GM21360 (cell line): ENCODE measurements around the gene PPP2R2B.
"Not testable (repeated sequence)": the region's sequence is repeated elsewhere in the genome, so short reads cannot be mapped to it uniquely, and the experiment has no call there.

Experiments
- ATAC-seq: cut with Tn5 transposase; IDR thresholded peaks from one replicate; pipeline ENCODE4 v1.9.1; 2021; ENCODE audit warnings: mild to moderate bottlenecking, moderate library complexity; ENCODE audit not compliant: unreplicated experiment

PPP2R2B gene

DNA sequence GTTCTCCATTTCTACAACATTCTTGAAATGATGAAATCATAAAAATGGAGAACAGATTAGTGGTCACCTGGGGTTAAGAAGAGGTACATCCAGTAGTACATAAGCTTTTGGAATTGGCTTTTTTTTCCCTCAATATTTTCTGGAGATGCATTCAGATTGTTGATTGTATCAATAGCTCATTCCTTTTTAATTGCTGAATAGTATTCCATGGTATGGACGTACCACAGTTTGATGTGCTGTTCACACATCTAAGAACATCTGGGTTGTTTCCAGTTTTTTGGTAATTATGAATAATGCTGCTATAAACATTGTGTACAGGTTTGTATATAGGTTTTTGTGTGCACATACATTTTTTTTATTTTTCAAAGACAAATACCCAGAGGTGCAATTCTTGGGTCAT, 130.0 kb downstream of the PPP2R2B start:
- ATAC-seq, result no peak

DNA sequence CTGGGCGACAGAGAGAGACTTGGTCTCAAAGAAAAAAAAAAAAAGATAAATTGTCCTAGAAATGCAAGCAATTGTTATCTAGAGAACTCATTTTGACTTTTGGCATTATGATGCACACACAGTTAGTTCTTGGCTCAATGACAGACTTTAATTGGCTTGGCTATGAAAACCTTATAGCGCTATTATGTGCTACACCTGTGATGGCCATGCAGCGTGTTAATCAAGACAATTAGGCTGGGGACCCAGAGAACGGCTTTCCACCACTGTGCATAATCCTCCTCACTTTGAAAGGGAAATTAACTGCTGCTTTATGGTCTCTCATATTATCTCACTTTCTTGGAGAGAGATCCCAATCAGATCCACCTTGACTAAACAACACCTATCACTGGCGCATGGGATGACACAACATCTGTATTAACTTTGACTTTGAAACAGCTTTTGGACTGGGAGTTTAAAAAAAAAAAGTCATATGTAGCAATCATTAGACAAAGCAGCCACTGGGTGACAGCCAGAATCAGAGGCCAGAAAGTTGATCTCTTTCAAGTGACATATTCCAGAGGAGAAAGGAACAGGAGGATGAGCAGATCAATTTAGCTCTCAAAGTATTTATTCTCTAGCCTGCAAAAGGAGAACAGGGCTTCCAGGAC, 132.5 kb downstream of the PPP2R2B start:
- no peak for ATAC-seq

DNA sequence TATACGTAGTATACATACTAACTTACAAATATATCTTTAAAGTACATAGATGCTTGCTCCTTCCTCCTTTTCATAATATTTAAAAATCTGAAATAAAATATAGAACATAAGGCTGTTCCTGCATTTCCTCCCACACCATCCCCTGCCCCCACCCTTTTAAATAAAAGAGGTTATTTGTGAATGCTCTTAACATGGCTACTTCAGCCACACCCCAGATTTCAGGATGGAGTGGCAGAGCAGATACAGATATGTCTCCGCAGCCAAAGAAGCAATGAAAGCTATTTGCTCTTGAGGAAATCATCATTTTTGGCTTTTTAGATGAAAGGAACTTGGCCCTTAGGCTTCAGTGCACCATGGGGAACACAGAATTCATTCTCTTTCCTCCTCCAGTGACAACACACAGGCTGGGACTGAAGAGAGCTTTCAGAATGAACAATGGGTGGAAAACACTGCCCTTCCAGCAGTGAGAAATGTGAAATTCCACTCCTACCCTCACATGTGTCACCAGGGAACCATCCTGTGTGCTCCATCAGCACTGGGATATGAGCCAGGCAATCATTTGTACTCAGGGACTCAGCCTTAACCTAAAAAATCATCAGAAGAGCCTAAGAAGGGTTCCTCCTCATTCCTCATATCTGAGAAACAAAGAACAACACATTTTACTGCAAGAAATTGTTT, 134.3 kb downstream of the PPP2R2B start:
- no peak for ATAC-seq

DNA sequence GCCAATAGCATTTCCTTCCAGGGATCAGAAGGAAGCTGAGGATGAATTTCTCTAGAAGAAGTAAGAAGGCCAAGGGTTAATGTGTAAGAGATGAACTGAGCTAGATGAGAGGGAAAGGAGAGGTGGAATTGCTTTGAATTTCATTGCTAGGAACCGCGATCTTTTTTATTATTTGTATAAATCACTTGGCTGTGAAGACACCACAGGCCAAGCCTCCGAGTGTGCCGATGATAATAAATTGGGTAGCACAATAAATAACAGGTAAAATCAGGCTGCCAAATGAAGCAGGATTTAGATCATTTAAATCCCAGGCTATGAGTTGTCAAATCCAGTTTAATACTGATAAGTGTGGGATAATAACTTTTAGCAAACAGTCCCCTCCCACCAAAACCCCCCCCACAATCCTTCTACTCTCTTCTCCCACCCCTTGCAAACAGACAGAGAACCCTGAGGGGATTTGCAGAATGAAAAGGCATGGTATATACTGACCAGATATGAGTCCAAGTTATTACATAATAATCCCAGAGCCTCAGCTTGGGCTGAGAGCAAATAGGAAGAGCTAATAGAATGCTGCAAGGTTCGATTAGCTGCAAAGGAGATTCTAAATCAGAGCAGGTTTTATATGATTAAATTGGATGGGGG, 143.5 kb downstream of the PPP2R2B start:
- no peak for ATAC-seq

DNA sequence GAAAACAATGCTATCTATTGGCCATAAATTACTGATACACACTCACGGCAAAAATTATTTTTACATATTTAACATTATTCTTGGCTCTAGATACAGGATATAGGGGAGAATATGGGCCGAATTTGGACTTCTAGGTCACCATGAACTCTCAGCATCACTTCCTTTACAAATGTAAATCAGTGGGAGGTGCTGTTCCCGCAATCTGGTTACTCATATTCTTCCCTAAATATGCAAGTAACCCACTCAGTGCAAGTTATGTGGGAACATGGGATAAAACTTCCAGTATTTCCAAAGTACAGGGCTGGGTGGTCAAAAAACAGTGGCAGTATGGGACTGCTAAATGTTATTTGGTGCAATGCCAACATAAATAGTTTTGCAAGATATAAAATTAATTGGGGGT, 145.6 kb downstream of the PPP2R2B start:
- no peak for ATAC-seq

DNA sequence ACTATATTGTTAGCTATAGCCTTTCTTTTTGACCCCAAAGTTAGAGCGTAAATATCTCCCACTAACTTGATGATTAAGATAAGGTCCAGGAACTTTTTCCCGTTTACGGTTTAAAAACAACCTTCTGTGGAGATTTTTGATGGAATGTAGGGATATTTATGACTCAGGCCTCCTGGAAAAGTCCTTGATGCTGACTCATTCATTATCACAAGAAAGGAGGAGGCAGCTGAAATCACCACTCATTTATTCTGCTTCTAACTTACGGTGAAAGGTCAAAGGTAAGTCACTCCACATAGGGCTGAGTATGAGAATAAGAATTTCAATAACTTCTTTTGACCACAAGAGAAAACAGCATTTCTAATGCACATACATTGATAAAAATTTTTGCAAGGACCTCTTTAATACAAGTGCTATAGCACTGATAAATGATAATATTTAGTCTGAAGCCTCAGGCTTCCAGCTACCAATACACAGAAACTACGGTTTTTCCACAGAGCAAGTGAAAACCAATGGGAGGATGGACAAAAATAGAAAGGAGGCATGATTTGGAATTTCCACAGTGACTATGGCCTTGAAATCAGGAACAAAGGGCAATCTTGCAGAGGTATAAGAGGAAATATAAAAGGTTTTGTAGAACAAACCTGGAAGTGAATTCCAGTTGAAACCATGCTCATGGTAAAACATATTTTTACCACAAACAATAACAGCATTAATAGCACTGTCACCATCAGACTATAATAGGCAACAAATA, 146.5 kb downstream of the PPP2R2B start:
- no peak for ATAC-seq

DNA sequence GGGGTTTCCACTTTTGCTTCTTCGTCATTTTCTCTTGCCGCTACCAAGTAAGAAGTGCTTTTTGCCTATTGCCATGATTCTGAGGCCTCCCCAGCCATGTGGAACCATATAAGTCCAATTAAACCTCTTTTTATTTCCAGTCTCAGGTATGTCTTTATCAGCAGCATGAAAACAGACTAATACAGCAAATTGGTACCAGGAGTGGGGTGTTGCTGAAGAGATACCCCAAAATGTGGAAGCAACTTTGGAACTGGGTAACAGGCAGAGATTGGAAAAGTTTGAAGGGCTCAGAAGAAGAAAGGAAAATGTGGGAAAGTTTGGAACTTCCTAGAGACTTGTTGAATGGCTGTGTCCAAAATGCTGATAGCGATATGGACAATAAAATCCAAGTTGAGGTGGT, 149.8 kb downstream of the PPP2R2B start:
- not testable (repeated sequence) for ATAC-seq

DNA sequence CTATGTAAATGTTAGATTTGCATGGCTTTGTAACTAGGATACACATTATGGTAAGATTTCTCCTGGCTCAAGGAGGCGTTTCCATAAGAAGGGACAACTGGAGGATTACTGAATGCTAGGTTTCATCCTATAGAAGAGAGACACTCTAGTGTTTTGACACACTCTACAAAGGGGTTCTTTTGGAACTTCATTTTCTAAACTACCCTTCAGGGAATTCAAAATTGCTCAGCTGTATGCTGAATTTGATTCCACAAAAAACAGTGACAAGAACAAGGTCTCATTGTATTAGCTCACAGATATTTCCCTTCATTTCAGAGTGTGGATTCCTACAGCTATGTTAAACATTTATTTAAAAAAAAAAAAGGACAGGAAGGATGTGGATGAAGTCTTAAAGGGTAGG, 151.7 kb downstream of the PPP2R2B start:
- no peak for ATAC-seq

DNA sequence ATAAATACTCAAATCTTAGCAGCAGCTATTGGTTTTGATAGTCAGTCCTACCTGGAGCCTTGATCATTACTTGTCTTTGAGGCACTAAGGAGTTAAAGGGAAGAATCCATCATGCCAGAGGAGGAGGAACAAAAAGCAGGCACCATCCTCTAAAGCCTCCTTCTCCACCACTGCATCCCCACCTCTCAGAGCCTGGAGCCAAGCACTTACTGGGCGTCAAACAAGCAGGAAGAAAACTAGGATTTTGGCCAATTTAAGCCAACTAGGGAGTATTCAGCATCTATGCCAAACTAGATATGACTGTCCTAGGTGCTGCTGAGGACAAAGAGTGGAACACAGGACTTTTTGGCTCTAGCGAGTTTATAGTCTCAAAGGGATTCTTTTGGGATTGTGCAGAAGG, 152.5 kb downstream of the PPP2R2B start:
- no peak for ATAC-seq

DNA sequence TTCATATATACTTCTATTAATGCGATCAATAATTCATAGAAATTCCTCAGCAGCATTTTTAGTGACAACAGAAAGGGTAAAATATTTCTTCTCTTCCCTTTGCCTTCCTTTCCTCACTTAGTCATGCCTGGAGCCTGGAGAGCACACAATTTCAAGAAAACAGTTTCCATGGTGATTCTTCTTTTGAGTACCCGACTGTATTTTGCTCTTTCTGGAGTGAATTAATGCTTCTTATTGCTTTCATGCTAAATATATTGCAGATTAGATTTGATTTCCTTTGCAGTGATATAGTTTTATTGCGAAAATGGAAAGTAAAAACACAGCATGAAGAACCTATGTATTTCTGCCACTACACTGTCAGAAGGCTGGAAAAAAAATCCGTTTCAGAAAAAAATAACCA, 153.5 kb downstream of the PPP2R2B start:
- no peak for ATAC-seq

DNA sequence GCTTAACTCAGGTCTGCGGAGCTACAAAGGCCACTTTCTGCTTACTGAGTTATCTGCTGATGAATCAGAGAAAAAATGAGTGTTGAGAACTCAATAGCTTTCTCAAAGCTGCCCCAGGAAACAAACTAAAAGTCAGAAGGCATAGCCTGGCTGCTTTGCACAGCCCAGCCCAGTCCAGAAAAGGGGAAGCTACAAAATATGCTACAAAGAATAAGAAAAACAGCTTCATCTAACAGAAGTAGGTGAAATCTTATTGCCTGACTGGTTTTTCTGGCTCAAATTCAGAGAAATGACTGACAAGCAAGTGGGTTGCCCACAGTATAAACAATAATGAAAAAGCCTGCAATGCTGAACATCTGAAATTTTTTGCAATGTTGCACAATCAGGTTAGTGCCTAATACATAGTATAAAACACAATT, 156.2 kb downstream of the PPP2R2B start:
- ATAC-seq, result no peak

DNA sequence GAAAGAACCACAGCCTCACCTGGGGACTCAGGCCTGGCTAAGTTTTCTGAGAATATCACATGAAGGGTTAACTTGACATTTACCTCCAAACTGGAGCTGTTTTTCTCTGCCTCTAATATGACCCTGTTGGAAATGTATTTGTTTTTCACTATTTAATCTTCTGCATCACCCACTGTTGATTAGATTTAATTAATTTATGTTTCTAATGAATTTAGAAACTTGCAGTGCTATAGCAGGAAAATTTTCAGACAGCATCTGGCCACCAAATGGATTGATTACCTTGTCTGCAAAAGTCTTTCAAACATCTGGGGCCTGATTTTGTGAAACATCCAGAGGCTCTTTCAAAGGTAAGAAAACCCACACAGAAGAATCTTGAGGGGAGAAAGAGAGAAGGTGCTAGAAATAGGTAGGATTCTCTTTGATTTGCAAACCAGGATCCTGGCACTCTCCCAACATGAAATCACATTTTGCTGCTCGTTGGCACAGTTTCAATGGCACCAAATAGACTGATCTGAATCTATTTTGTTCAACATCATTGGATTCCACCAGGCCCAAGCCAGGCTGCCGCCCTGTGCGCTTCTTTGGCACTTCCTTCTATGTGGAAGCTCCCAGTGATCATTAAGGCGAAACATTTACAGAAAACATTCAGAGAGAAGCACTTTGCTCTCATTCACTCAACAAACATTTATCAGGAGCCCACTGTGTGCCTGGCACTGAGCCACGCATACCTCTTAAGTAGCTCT, 157.3 kb downstream of the PPP2R2B start:
- ATAC-seq, result no peak

DNA sequence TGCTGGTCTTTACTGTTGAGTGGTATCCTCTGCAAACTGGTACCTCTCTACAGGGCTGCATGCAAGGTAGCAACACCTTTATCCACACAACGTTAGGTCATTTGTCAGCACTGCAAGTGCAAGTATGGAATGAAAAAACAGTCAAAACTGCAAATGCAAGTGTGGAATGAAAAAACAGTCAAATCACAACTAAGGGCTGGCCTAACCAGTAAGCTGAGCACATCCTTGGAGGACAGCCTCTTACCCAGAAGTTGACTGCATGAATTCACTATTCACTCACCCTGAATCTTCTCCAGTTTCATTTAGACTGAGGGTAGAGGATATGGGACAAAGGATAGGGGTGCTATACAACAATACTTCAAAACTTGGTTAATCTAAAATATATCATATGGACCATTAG, 158.4 kb downstream of the PPP2R2B start:
- no peak for ATAC-seq

DNA sequence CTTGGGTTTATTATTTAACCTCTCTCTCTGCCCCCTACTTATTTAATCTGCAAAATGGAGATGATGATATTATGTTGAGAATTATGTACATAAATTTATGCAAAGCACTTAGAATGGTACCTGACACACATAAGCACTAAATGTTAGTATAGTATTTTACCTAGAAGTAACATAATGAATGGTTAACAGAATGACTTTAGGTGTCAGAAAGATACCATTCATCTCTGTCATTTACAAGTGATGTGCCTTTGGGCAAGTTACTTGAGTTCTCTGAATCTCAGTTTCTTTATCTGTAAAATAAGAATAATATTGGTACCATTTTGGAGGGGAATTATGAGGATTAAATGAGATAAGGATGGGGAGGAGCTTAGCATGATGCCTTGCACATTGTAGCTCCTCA, 159.4 kb downstream of the PPP2R2B start:
- no peak for ATAC-seq

DNA sequence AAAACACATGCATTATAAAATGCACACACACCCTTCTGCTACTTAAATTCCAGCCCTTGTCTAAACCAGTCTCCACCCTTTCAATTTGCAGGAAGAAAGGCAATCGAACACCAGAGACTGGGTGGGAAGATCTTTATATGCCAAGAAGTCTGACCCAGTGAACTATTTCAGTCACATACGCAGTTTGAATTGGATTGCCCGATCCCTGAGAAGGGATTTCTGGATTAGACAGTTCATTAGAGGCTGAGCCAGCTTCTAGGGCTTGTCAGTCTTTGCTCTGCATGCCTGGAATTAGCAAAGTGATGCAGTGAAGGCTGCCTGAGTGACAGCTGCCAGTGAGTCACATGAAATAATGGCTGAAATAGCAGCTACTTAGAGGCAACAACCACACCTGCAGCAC, 159.9 kb downstream of the PPP2R2B start:
- no peak for ATAC-seq

DNA sequence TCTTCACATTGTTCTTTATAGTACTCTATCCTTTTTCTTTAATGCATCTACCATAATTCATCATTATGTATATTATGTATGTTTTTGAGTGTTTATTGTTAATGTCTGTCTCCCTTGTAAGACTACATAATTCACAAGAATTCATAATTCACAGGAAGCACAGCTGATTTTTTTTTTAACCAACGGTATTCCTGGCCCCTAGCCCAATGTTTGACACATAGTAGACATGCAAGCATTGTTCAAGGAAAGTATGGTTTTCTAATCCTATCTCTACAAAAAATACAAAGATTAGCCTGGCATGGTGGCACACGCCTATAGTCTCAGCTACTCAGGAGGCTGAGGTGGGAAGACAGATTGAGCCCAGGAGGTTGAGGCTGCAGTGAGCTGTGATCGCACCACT, 160.6 kb downstream of the PPP2R2B start:
- ATAC-seq, result no peak

DNA sequence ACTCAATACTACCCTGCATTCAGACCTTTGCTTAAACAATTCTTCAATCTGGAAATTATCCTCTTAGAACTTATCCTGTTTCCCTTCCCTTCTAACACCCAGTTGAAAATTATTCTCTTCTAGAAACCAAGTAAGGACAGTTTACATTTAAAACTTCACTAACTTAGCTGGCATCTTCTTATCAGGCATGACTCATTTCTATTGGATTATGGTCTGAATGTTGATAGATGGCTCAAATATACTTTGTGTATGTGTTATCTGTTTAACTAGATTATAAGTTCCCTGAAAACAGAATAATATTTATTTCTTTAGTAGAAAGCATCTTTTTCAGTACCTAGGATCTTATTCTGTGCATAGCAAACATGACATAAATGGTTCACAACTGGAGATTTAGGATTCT, 161.9 kb downstream of the PPP2R2B start:
- ATAC-seq, result no peak

DNA sequence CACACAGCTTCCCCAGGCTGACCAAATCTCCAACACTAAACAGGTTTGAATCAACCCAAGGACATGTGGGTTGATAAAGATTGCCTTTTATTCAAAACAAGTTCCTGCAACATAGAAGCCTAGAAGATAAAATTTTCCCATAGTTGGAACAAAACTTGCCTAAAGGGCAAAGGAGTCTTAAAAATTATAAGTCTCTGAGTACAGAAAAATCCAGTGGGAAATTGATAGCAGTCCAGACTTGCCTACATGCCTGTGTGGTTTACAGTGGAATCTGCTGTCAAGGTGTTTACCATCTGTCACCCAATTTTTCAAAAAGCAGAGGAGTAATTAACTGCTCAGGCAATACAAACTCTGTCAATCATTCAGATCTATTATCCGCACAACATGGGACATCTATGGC, 168.2 kb downstream of the PPP2R2B start:
- ATAC-seq, result no peak

DNA sequence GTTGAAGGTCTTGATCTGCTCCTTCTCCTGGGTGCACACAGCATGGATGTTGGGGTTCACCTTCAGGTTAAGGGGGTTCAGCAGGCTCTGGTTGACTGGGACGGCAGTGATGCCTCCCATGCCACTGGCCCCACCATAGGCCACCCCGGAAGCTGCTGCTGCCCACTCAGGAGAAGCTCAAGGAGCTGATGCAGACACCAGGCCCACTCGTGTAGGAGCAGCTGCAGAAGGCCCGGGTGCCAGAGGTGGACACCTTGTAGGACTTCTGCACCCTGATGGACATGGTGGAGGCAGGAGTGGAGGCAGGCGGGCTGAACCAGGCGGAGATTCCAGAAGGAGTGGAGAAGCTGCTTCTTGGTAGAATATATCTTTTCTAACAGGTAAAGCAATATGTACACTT, 171.2 kb downstream of the PPP2R2B start:
- ATAC-seq, result no peak

DNA sequence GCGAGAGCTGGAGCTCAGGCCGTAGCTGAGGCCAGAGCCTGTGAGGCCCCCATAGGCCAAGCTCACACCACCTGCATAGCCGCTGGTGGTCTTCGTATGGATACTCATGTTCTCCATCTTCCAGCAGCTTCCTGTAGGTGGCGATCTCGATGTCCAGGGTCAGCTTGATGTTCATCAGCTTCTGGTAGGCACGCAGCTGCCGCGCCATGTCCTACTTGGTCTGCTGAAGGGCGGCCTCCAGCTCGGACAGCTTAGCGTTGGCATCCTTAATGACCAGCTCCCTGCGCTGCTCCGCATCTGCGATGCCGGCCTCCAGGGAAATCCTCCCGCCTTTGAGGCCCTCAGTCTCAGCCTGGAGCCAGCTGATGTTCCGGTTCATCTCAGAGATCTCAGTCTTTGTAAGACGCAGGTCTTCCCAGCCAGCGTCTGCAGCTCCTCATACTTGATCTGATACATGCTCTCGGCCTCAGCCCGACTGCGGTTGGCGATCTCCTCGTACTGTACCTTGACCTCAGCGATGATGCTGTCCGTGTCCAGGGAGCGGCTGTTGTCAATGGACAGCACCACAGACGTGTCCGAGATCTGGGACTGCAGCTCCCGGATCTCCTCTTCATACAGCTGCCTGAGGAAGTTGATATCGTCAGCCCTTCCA, 172.1 kb downstream of the PPP2R2B start:
- no peak for ATAC-seq
